NT2/D1 (cell line): Measurements from ENCODE around the gene MVK.

Source experiments
- SUZ12 ChIP-seq: IDR thresholded peaks from 2 replicates; pipeline ENCODE4 v1.6.1; 2011; ENCODE audit not compliant: insufficient read length, insufficient read depth; ENCODE audit errors: extremely low read depth
- YY1 ChIP-seq: IDR thresholded peaks from 2 replicates; pipeline ENCODE4 v1.6.1; 2011; ENCODE audit not compliant: insufficient read length, insufficient read depth
- ZNF274 ChIP-seq: IDR thresholded peaks from 2 replicates; pipeline ENCODE4 v1.6.1; 2011; ENCODE audit warnings: mild to moderate bottlenecking, low read depth, low read length

GRCh38 chr12:109630107-109630506 is 56.5 kb downstream of the MVK start:
- no peak for TF ChIP-seq YY1
- no peak for TF ChIP-seq ZNF274
- no peak for TF ChIP-seq SUZ12
